Right ventricle myocardium superior (tissue), 1 donor: Measurements from ENCODE around the gene MAN2B1. TPM values are rescaled to one million over a fixed set of nuclear protein-coding genes. Genes with fewer than 3 reads are reported as not detected.
"Not testable (repeated sequence)": the region's sequence is repeated elsewhere in the genome, so short reads cannot be mapped to it uniquely, and the experiment has no call there.

ENCODE experiments used
- ATAC-seq: fragments of 200-7000 bp; cut with Tn5 transposase; one replicate; pipeline ENCODE4 v1.9.1; 2020; ENCODE audit warnings: mild to moderate bottlenecking; ENCODE audit not compliant: poor library complexity
- DNase-seq: peaks from one replicate; pipeline ENCODE4 v3.0.0-alpha.2; 2020
- intact Hi-C: fragments of 100-400 bp; cut with DNase I; formaldehyde crosslinking; loops from one replicate; pipeline ENCODE4 v1.11.2; 2022
- long read RNA-seq: library from polyadenylated mRNA; unstranded; transcript quantifications from one replicate; pipeline ENCODE4 v2.0.0, GENCODE V29; 2021
- total RNA-seq: library from RNA; stranded (reverse); fragmentation: NEBNext Ultra II Directional; extraction: Animal tissue kit (Norgen Biotek cat#: 25700); gene quantifications from one replicate; pipeline ENCODE4 v1.2.1, GENCODE V29; 2021
- donor health status: DM: no; HTN: yes; CAD: no; lungs with severe emphysema.

Gene MAN2B1
- total RNA-seq = 33.2 TPM
- long read RNA-seq, transcript MAN2B1-203 (24 exons, 3,184 nt) = major isoform, 38 of 67 reads
- long read RNA-seq, partial matches to known transcripts = 19 of 67 reads
- long read RNA-seq, other reads (novel, unspliced or antisense) = 10 of 67 reads

DNA sequence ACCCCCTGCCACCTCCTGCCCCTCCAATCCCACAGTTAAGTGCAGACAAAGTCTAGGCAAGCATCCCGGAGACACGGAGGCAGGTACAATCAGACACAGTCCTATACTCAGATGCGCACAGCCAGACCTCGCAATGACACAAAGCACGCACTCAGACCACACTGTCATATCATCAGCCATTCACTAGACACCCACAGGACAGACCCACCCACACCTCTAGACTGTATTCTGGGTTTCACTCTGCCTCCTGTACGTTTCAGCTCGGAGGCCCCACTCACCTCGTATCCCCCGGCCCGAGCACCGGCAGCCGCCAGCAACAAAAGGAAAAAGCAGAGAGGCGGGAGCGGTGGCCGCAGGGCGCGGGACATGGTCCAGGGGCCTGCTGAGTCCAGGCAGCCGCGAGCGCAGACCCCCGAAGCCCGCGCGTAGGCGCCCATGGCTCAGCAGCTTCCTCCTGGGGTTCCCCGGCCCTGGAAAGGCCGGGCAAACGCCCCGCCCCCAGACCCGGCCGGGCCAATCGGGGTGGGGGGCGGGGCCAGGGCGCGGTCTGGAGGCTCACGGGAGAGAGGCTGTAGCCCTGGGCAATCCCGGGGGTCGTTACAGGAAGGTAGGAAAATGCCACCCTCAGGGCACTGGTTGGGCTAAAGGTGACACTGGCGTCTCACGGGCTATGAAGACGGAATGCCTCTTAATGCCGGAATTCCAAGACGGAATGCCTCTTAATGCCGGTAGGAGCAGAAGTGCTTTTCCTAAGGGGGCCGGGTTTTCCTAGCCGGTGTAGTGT is at the start of gene MAN2B1, which contains the start of gene WDR83:
Gene MAN2B1 (minus strand): TSS at position 478 of the 784 bp plus-strand sequence. CDS start 41 bp downstream, at position 437.
Gene WDR83 (plus strand): TSS at position 543 of the 784 bp plus-strand sequence. CDS start 2,984 bp downstream, outside the sequence.
- ATAC-seq (peak; percentile 88), DNase-seq (peak; percentile 86)
- intact Hi-C loops = no loop called here

DNA sequence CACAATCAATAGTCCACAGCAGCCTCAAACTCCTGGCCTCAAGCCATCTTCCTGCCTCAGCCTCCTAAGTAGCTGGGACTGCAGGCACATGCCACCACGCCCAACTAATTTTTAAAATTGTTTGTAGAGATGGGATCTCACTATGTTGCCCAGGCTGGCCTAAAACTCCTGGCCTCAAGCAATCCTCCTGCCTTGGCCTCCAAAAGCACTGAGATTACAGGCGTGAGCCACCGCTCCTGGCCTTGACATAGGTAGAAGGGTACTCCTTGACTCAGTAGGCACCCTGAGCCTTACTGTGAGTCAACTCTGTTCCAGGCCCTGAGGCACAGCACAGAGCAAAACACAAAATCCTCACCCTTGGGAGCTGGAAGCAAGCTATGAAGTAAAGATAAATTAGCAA is 49.4 kb upstream of the MAN2B1 start:
- ATAC-seq (no peak), DNase-seq (no peak)
- intact Hi-C loops = no loop called here

- ATAC-seq (no peak), DNase-seq (no peak)
- intact Hi-C loops = no loop called here
These were observed 48.6 kb upstream of the MAN2B1 start for GRCh38 chr19:12715102-12715501.

- DNase-seq, ATAC-seq: not testable (repeated sequence)
- intact Hi-C loops = loop anchor here (5.0 kb wide), 1 partner anchor 44 kb away; no protein-coding TSS in a partner anchor
These were observed 46.8 kb upstream of the MAN2B1 start for GRCh38 chr19:12713304-12713703.

DNA sequence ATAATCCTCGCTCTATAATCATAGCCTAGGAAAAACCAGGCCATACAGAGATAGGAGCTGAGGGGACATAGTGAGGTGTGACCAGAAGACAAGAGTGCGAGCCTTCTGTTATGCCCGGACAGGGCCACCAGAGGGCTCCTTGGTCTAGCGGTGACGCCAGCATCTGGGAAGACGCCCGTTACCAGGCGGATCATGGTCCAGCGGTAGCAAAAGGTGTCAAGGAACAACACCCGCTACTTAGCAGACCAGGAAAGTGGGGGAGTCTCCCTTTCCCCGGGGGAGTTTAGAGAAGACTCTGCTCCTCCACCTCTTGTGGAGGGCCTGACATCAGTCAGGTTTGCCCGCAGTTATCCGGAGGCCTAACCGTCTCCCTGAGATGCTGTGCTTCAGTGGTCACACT is 45.5 kb upstream of the MAN2B1 start:
- not testable (repeated sequence) for ATAC-seq, DNase-seq
- intact Hi-C loops = loop anchor here (5.0 kb wide), 1 partner anchor 45 kb away; no protein-coding TSS in a partner anchor

GRCh38 chr19:12711187-12711586 is 44.6 kb upstream of the MAN2B1 start:
- no peak for ATAC-seq
- intact Hi-C loops = loop anchor here (5.0 kb wide), 1 partner anchor 46 kb away; no protein-coding TSS in a partner anchor
- DNase-seq = no peak

DNA sequence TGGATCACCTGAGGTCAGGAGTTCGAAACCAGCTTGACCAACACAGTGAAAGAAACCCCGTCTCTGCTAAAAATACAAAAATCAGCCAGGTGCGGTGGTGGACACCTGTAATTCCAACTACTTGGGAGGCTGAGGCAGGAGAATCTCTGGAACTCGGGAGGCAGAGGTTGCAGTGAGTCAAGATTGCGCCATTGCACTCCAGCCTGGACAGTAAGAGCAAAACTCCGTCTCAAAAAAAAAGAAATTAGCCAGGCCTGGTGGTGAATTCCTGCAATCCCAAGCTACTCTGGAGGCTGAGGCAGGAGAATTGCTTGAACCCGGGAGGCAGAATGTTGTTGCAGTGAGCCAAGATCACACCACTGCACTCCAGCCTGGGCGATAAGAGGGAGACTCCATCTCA is 42.1 kb upstream of the MAN2B1 start:
- intact Hi-C loops = no loop called here
- ATAC-seq (no peak), DNase-seq (no peak)

DNA sequence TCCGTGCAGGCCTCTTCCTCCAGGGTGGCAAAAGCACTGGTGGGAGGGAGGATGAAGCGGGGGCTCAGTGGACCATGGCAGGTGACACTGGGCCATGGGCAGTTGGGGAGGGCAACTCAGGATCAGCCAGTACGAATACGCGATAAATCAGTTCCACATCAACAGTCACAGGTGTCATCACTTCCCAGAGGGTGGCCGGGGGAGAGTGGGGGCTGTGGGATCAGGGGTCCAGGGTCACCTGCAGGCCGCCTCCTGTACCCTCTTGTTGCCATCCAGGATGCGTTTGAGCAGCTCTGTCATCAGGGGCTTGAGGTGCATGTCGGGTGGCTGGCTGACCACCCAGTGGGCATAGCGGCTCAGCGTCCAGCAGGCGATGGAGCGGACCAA is 39.8 kb upstream of the MAN2B1 start:
- intact Hi-C loops = no loop called here
- ATAC-seq = no peak
- no peak for DNase-seq

DNA sequence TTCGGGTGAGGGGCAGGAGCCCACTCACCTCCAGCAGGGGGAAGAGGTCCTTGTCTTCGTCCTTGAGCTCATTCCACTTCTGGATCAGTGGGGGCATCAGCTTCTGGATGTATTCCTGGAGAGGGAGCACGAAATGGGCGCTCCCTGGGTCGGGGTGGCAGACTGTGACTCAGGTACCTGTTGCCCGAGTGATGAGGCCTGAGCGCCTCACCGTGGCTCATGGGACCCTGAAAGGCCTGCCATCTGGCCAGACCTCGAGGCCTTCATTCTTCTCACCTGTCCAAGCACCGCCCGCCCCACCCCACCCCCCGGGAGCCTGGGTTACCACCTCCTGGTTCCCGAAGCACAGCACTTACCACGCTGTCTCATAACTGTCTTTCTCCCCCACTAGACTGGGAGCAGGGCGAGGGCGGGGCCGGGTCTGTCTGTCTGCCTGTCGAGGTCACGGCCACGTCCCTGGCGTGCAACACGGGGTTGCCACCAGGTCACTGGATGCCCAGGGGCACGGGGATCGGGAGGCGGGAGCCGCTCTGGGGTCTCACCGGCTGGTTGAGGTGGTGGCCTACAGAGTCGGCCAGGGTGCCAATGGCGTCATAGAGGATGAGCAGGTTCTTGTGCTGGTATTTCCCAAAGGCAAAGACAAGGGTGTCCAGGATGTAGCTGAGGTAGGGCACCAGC is 39.3 kb upstream of the MAN2B1 start:
- ATAC-seq = no peak
- intact Hi-C loops = no loop called here
- no peak for DNase-seq

- ATAC-seq (no peak), DNase-seq (no peak)
- intact Hi-C loops = no loop called here
These were observed 38.6 kb upstream of the MAN2B1 start for GRCh38 chr19:12705169-12705568.

- ATAC-seq (no peak), DNase-seq (no peak)
- intact Hi-C loops = no loop called here
These were observed 36.5 kb upstream of the MAN2B1 start for GRCh38 chr19:12703046-12703445.

DNA sequence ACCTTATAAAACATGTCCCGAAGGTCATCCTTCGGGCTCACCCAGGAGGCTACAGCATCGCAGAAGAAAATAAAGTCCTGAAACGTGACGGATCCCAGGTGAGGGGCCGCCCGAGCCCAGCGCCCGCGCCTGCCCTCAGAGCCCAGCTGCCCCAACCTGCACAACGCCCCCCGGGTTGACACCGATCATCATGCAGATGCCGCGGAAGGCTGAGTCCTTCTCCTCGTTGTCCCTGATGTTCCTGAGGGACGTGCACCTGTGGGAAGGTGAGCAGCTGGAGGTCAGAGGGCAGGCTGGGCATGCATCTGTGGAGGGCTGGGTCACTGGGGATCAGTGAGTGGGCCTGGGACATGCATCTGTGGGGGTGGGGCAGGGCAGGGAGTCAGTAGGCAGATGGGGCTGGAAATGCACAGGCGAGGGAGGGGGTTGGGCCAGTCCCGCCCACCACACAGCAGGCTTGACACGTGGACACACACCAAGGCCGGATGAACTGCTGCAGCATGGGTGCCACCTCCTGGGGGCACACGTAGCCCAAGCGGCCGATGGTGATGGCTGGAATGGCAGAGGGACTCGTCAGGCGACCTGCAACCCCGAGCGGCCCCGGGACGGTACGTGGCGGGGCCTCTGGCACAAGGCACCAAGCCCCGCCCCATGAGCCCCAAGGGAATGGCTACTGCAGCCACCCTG is 35.2 kb upstream of the MAN2B1 start:
- intact Hi-C loops = no loop called here
- DNase-seq (no peak), ATAC-seq (no peak)

GRCh38 chr19:12698138-12698537 is 31.6 kb upstream of the MAN2B1 start:
- intact Hi-C loops = no loop called here
- ATAC-seq = no peak
- no peak for DNase-seq

DNA sequence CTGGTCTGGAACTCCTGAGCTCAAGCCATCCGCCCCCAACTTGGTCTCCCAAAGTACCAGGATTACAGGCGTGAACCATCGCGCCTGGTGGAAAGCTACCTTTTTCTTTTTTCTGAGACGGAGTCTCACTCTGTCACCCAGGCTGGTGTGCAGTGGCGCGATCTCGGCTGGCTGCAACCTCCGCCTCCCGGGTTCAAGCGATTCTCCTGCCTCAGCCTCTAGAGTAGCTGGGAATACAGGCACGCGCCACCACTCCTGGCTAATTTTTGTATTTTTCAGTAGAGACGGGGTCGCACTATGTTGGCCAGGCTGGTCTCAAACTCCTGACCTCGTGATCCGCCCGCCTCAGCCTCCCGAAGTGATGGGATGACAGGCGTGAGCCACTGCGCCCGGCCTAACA is 30.9 kb upstream of the MAN2B1 start:
- intact Hi-C loops, DNase-seq, ATAC-seq: not testable (repeated sequence)

DNA sequence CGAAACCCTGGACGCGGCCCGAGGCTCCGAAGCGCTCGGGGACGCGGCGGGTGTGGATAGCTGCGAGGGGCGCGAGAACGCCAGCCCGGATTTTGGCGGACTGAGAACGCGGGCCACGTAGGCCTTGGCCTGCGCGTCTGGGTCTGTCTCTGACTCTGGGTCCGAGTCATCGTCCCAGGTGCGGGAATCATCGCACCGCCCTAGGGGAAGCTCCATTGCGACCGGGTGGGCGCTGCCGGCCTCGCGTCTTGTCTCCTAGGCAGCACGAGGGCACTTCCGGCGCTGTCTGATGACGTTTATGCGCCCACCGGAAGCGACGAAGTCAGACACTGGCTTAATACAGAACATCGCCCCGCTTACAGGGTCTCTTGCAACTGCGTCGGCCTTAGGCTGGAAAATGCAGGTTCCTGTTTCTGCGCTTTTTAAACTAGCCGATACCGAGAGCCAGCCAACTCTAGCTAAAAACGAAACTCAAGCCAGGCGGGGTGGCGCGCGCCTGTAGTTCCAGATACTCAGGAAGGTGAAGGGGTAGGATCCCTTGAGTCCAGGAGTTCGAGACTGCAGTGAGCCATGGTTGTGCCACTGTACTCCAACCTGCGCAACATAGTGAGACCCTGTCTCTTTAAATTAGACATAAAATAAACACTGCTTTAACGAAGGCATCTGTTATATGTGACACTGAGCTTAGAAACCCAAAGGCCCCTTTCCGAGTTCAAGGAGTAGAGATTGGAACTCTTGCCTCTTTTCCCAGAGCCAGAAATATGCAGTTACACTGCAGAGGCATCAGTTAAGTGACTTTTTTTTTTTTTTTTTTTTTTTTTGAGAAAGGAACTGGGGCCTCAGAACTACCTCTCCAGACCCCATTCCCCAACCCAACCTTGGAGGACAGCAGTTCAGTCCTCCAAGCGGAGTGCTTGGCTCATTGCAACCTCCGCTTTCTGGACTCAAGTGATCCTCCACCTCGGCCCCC is 30.1 kb upstream of the MAN2B1 start, which contains the start of gene FBXW9:
Gene FBXW9 (minus strand): TSS at position 266 of the 970 bp plus-strand sequence. CDS start 50 bp downstream, at position 216.
- intact Hi-C loops = no loop called here
- ATAC-seq (peak; percentile 96), DNase-seq (peak; percentile 99)

GRCh38 chr19:12695997-12696365 is 29.4 kb upstream of the MAN2B1 start:
- ATAC-seq (peak; percentile 18), DNase-seq (no peak)
- intact Hi-C loops = no loop called here

DNA sequence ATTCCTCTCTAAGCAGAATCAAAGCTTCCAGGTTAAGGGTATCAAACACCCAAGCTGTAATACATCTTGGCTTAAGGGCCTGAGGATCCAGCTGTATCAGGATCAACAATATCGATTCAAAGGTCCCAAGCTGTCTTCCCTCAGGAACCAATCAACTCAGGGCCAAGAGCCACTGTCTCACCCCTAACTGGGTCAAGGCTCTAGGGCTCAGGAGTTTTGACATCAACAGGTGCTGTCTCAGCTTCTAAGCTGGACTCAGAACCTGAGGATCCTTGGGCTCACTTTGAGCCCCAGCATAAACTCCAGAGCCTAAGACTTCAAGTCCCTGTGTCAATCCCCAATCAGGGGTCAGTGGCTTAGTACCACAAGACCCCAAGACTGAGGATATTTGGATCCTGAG is 29.0 kb upstream of the MAN2B1 start:
- intact Hi-C loops = no loop called here
- ATAC-seq = no peak
- no peak for DNase-seq

GRCh38 chr19:12695096-12695495 is 28.6 kb upstream of the MAN2B1 start:
- DNase-seq = no peak
- ATAC-seq = no peak
- intact Hi-C loops = no loop called here
